ENCODE measurements around the gene CDH5. TPM values are rescaled to one million over a fixed set of nuclear protein-coding genes. Genes with fewer than 3 reads are reported as not detected.
A peak's percentile ranks its signal among the peaks of the same experiment; 100 is the strongest.

CDH5 gene
- total and polyA plus RNA-seq, 2 of the 13 experiments (the other 11 are each of a cell fraction or from before 2014, with no cell fraction given) = 0.71 to 1.1 TPM

GRCh38 chr16:66406534-66407221, 40.2 kb downstream of the CDH5 start (continued):
- TF ChIP-seq, protein P1, sequence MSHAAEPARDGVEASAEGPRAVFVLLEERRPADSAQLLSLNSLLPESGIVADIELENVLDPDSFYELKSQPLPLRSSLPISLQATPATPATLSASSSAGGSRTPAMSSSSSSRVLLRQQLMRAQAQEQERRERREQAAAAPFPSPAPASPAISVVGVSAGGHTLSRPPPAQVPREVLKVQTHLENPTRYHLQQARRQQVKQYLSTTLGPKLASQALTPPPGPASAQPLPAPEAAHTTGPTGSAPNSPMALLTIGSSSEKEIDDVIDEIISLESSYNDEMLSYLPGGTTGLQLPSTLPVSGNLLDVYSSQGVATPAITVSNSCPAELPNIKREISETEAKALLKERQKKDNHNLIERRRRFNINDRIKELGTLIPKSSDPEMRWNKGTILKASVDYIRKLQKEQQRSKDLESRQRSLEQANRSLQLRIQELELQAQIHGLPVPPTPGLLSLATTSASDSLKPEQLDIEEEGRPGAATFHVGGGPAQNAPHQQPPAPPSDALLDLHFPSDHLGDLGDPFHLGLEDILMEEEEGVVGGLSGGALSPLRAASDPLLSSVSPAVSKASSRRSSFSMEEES (CRISPR knock-in tag; IDR thresholded peaks at IDR 0.05) = peak; percentile 61
- peak; percentile 22; the same call in 1 of the 2 replicates for TF ChIP-seq ZBTB14 (CRISPR knock-in tag; IDR thresholded peaks at IDR 0.05)
- peak; percentile 77 for TF ChIP-seq MIXL1 (CRISPR knock-in tag; IDR thresholded peaks at IDR 0.05)
- TF ChIP-seq ZBTB8A (CRISPR knock-in tag; IDR thresholded peaks at IDR 0.05; ENCODE audit: borderline replicate concordance, low read depth) = no peak
- TF ChIP-seq STAT5B (CRISPR knock-in tag; IDR thresholded peaks at IDR 0.05) = no peak
- TF ChIP-seq, protein P2, sequence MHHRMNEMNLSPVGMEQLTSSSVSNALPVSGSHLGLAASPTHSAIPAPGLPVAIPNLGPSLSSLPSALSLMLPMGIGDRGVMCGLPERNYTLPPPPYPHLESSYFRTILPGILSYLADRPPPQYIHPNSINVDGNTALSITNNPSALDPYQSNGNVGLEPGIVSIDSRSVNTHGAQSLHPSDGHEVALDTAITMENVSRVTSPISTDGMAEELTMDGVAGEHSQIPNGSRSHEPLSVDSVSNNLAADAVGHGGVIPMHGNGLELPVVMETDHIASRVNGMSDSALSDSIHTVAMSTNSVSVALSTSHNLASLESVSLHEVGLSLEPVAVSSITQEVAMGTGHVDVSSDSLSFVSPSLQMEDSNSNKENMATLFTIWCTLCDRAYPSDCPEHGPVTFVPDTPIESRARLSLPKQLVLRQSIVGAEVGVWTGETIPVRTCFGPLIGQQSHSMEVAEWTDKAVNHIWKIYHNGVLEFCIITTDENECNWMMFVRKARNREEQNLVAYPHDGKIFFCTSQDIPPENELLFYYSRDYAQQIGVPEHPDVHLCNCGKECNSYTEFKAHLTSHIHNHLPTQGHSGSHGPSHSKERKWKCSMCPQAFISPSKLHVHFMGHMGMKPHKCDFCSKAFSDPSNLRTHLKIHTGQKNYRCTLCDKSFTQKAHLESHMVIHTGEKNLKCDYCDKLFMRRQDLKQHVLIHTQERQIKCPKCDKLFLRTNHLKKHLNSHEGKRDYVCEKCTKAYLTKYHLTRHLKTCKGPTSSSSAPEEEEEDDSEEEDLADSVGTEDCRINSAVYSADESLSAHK (CRISPR knock-in tag; IDR thresholded peaks at IDR 0.05; ENCODE audit: borderline replicate concordance) = no peak
- TF ChIP-seq, protein P3, sequence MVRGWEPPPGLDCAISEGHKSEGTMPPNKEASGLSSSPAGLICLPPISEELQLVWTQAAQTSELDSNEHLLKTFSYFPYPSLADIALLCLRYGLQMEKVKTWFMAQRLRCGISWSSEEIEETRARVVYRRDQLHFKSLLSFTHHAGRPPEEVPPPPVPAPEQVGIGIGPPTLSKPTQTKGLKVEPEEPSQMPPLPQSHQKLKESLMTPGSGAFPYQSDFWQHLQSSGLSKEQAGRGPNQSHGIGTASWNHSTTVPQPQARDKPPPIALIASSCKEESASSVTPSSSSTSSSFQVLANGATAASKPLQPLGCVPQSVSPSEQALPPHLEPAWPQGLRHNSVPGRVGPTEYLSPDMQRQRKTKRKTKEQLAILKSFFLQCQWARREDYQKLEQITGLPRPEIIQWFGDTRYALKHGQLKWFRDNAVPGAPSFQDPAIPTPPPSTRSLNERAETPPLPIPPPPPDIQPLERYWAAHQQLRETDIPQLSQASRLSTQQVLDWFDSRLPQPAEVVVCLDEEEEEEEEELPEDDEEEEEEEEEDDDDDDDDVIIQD (CRISPR knock-in tag; IDR thresholded peaks at IDR 0.05; ENCODE audit: low read depth) = no peak
- peak; percentile 59; the same call in 1 of the 2 replicates for TF ChIP-seq PAXIP1 (CRISPR knock-in tag; conservative IDR thresholded peaks at IDR 0.05)
- TF ChIP-seq ZNF572 (CRISPR knock-in tag; IDR thresholded peaks at IDR 0.05) = no peak
- TF ChIP-seq NFRKB (IDR thresholded peaks at IDR 0.05) = no peak
- TF ChIP-seq CAMTA2 (CRISPR knock-in tag; IDR thresholded peaks at IDR 0.05; ENCODE audit: borderline replicate concordance) = 0 out of 2 replicates have a peak, but pooled peaks have one; percentile 56
- TF ChIP-seq FIP1L1 (IDR thresholded peaks at IDR 0.05; ENCODE audit: borderline replicate concordance, insufficient read depth, low read depth, low read length) = no peak
- TF ChIP-seq MBNL3 (CRISPR knock-in tag; conservative IDR thresholded peaks at IDR 0.05) = no peak
- no peak for TF ChIP-seq TOPORS (CRISPR knock-in tag; IDR thresholded peaks at IDR 0.05)
- TF ChIP-seq ZFP41 (CRISPR knock-in tag; IDR thresholded peaks at IDR 0.05; ENCODE audit: borderline replicate concordance) = no peak
- TF ChIP-seq ZBTB21 (CRISPR knock-in tag; IDR thresholded peaks at IDR 0.05) = no peak
- TF ChIP-seq ATF4 (CRISPR knock-in tag; IDR thresholded peaks at IDR 0.05) = no peak
- no peak for TF ChIP-seq RFX1 (IDR thresholded peaks at IDR 0.05)
- no peak for TF ChIP-seq MAFF (IDR thresholded peaks at IDR 0.05; ENCODE audit: low read depth, low read length)

Data from HepG2 (cell line).